NT2/D1 (cell line): ENCODE data around the gene SMOC2.

Experiments
- DNase-seq: peaks from one replicate; pipeline ENCODE4 v3.0.0-alpha.2; 2011; ENCODE audit warnings: low read depth, low spot score
- H3K27me3 ChIP-seq: 2 replicates; pipeline ENCODE4 v1.6.0; 2011; ENCODE audit warnings: mild to moderate bottlenecking; ENCODE audit not compliant: insufficient read length, insufficient read depth
- H3K36me3 ChIP-seq: 2 replicates; pipeline ENCODE4 v1.6.1; 2011; ENCODE audit warnings: mild to moderate bottlenecking, low read length, mixed read lengths; ENCODE audit not compliant: insufficient read depth, insufficient read length
- H3K4me1 ChIP-seq: 2 replicates; pipeline ENCODE4 v1.5.1; 2011; ENCODE audit not compliant: insufficient read depth, insufficient read length
- H3K4me3 ChIP-seq: 2 replicates; pipeline ENCODE4 v1.5.1; 2011; ENCODE audit warnings: low read depth; ENCODE audit not compliant: insufficient read length
- H3K9ac ChIP-seq: 2 replicates; pipeline ENCODE4 v1.6.0; 2011; ENCODE audit warnings: low read depth; ENCODE audit not compliant: insufficient read length
- H3K9me3 ChIP-seq: 2 replicates; pipeline ENCODE4 v1.5.1; 2011; ENCODE audit warnings: mild to moderate bottlenecking, low read length; ENCODE audit not compliant: insufficient read depth
- SUZ12 ChIP-seq: IDR thresholded peaks from 2 replicates; pipeline ENCODE4 v1.6.1; 2011; ENCODE audit not compliant: insufficient read length, insufficient read depth; ENCODE audit errors: extremely low read depth
- YY1 ChIP-seq: IDR thresholded peaks from 2 replicates; pipeline ENCODE4 v1.6.1; 2011; ENCODE audit not compliant: insufficient read length, insufficient read depth
- ZNF274 ChIP-seq: IDR thresholded peaks from 2 replicates; pipeline ENCODE4 v1.6.1; 2011; ENCODE audit warnings: mild to moderate bottlenecking, low read depth, low read length

The SMOC2 gene

DNA sequence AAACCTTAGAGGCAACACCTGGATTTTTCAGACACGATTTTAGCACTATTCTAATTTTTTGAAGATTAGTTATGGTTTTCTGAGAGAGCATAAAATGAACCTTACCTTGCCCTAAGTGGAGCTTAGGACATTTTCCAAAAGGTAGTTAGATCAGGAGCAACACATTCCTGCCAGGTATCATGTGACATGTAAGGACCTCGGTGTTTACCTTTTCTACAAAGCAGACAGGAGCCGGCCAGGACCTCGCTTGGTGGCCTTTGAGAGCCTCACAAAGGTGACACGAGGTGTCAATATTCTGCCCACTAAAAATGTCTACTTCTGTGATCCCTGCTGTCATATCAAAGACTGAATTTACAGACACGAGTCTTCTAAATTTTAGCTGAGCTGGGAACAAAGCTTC is 174.9 kb downstream of the SMOC2 start:
- no peak for DNase-seq
- H3K4me3 ChIP-seq = no peak overlapping the region
- no peaks in the 10 kb centered on the region for H3K4me1 ChIP-seq
- H3K27me3 ChIP-seq = no peaks in the 10 kb centered on the region
- TF ChIP-seq YY1 = no peak
- TF ChIP-seq ZNF274 = no peak
- no peak for TF ChIP-seq SUZ12
- H3K9ac ChIP-seq = no peak overlapping the region
- no peaks in the 10 kb centered on the region for H3K36me3 ChIP-seq
- H3K9me3 ChIP-seq = peaks cover 8% of the 10 kb centered on the region; the same call in 1 of the 2 replicates

DNA sequence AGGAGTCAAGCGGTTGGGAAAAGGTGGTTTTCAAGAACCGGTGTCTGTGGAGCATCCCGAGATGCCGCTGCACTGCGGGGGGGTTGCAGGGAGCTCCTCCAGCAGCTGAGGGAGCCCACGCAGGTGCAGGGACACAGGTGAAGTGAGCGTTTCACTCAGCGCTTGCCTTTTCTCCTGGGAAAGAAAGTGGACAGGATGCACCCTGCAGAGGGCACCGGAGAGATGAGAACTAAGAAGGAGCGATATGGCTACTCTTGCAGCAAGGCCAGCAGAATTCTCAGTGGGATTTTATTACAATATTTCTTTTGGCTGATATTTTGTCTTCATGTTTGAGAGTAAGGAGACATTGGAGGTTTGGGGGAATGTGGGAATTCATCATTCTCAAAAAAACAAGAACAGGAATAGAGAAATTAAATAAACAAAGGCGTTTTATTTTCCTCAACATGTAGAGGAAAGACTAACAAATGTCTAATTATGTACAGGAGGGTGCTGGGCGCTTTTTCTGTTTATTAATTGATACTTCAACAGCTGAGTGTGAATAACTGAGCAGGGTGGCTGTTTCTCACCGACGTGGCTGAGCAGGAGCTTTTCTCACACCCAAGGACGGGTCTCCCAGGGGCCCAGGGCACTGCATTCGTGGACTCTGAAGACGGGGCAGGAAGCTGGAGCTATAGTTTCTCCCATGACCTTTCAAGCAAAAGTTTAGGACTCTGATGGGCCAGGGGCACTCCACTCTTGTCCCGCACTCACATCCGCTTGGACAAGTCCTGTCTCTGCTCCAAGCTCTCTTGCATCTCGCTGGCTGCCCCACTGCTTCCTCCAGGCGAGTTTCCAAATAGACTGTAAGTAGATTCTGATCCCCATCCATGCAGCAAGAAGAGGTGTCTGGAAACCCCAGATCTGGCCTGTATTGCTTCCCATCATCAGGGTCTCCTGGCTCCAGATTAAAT is 176.1 kb downstream of the SMOC2 start:
- DNase-seq = no peak
- TF ChIP-seq SUZ12 (no peak), YY1 (no peak), ZNF274 (no peak)
- H3K9me3 ChIP-seq = peaks cover 17% of the 10 kb centered on the region; the same call in 1 of the 2 replicates
- no peak overlapping the region for H3K4me3 ChIP-seq
- no peaks in the 10 kb centered on the region for H3K4me1 ChIP-seq
- no peaks in the 10 kb centered on the region for H3K27me3 ChIP-seq
- H3K36me3 ChIP-seq = no peaks in the 10 kb centered on the region
- no peak overlapping the region for H3K9ac ChIP-seq

GRCh38 chr6:168618546-168619315 is 177.7 kb downstream of the SMOC2 start:
- Histone ChIP-seq H3K36me3 (no peaks in the 10 kb centered on the region), H3K27me3 (no peaks in the 10 kb centered on the region), H3K4me1 (no peaks in the 10 kb centered on the region), H3K9ac (no peak overlapping the region), H3K9me3 (peaks cover 17% of the 10 kb centered on the region; the same call in 1 of the 2 replicates), H3K4me3 (no peak overlapping the region)
- TF ChIP-seq YY1 (no peak), ZNF274 (no peak), SUZ12 (no peak)
- DNase-seq = no peak

- H3K9me3 ChIP-seq = peaks cover 17% of the 10 kb centered on the region; the same call in 1 of the 2 replicates
- H3K27me3 ChIP-seq = no peaks in the 10 kb centered on the region
- TF ChIP-seq ZNF274 (no peak), SUZ12 (no peak), YY1 (no peak)
- no peak overlapping the region for H3K9ac ChIP-seq
- no peak overlapping the region for H3K4me3 ChIP-seq
- DNase-seq = no peak
- H3K4me1 ChIP-seq = no peaks in the 10 kb centered on the region
- H3K36me3 ChIP-seq = no peaks in the 10 kb centered on the region
Observed at GRCh38 chr6:168619560-168620314, 178.8 kb downstream of the SMOC2 start.

DNA sequence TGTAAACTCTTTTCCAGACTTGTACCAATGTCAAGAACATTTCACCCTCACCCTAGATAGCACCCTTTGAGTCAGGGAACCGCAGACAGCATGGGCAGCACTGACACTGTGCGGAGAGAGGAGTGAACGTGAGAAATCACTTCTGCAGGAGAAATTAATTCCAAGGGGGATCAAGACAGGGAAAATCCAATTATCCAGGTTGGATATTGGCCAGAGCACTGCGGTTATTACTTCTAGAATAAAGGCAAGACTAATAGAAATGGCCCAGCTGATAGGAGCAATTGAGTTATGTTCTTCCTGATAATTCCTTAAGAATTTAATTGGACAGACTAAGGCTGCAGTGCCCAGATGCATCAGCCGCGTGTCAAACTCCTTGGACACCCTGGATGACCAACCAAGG is 179.6 kb downstream of the SMOC2 start:
- no peak for TF ChIP-seq SUZ12
- no peak for TF ChIP-seq ZNF274
- no peak for TF ChIP-seq YY1

GRCh38 chr6:168623736-168624135 is 182.8 kb downstream of the SMOC2 start:
- no peak overlapping the region for H3K9ac ChIP-seq
- TF ChIP-seq ZNF274 (no peak), YY1 (no peak), SUZ12 (no peak)
- no peaks in the 10 kb centered on the region for H3K36me3 ChIP-seq
- no peak overlapping the region for H3K4me3 ChIP-seq
- DNase-seq = no peak
- no peaks in the 10 kb centered on the region for H3K27me3 ChIP-seq
- peaks cover 10% of the 10 kb centered on the region; the same call in 1 of the 2 replicates for H3K9me3 ChIP-seq
- H3K4me1 ChIP-seq = no peaks in the 10 kb centered on the region

More for the DNA sequence above, 179.6 kb downstream of the SMOC2 start:
- Histone ChIP-seq H3K9me3 (peaks cover 10% of the 10 kb centered on the region; the same call in 1 of the 2 replicates), H3K9ac (no peak overlapping the region), H3K4me1 (no peaks in the 10 kb centered on the region), H3K27me3 (no peaks in the 10 kb centered on the region), H3K4me3 (no peak overlapping the region), H3K36me3 (no peaks in the 10 kb centered on the region)
- DNase-seq = no peak
